Measurements from ENCODE around the gene GPC5. TPM values are rescaled to one million over a fixed set of nuclear protein-coding genes. Genes with fewer than 3 reads are reported as not detected.

Gene GPC5
- total and polyA plus RNA-seq, 2 of the 8 experiments (the other 6 are each of a cell fraction or from before 2014, with no cell fraction given) = 0.20 to 0.39 TPM

DNA sequence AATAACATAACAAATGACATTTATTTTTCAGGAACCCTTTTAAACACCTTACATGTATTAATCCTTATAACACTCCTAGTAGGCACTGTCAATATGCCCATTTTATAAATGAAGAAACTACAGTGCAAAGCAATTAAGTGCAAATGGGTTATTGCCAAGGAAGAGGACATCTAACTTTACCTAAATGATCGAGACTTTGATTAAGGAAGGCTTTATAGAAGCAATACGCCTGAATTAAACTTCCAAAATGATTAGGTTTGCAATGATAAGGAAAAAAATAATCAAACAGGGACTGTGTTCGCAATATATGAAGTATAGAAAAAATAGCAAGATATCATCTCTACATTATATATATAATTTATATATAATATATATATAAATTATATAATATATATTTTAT lies 1214.5 kb downstream of the GPC5 start:
- no peak overlapping the region for H3K4me3 ChIP-seq (ENCODE audit: extremely low read depth in 1 of 4, insufficient read depth in 2 of 4, low read depth in 3 of 4, low read length in 4 of 4)
- no peaks in the 10 kb centered on the region for H3K79me1 ChIP-seq (ENCODE audit: low read depth, low read length)
- no peaks in the 10 kb centered on the region for H3K27me3 ChIP-seq (replicated peaks in 1 of 4; ENCODE audit: control insufficient read depth in 3 of 4, extremely low read depth in 1 of 4, insufficient read depth in 3 of 4, low read length in 3 of 4)
- H3K9me3 ChIP-seq (ENCODE audit: insufficient read depth in 2 of 2, low read depth in 1 of 2, low read length in 1 of 2) = no peaks in the 10 kb centered on the region
- POLR2A ChIA-PET (ENCODE audit: partially characterized antibody) = no interaction called here
- H4K8ac ChIP-seq (ENCODE audit: extremely low read depth, insufficient read depth, low read length) = no peak overlapping the region
- no peaks in the 10 kb centered on the region for H3K36me3 ChIP-seq (ENCODE audit: control insufficient read depth in 2 of 4, insufficient read depth in 4 of 4, low read length in 3 of 4)
- CTCF ChIA-PET (ENCODE audit: partially characterized antibody) = no interaction called here
- H3K56ac ChIP-seq (replicated peaks; ENCODE audit: insufficient read length, low read depth, low read length) = no peak overlapping the region
- no peaks in the 10 kb centered on the region for H4K20me1 ChIP-seq (replicated peaks in 1 of 2; ENCODE audit: control insufficient read depth in 1 of 2, insufficient read depth in 2 of 2, low read length in 2 of 2)
- H3K4me2 ChIP-seq (ENCODE audit: insufficient read depth in 1 of 2, low read depth in 2 of 2, low read length in 2 of 2) = no peak overlapping the region
- no peak overlapping the region for H3K4ac ChIP-seq (replicated peaks; ENCODE audit: insufficient read length, low read depth, low read length)
- no peak overlapping the region for H3K14ac ChIP-seq (ENCODE audit: insufficient read length)
- H2BK15ac ChIP-seq (ENCODE audit: low read length) = no peak overlapping the region
- no peaks in the 10 kb centered on the region for H3K4me1 ChIP-seq (replicated peaks in 1 of 4; ENCODE audit: control insufficient read depth in 3 of 4, insufficient read depth in 4 of 4, low read length in 3 of 4)
- no peak overlapping the region for H3K18ac ChIP-seq (ENCODE audit: extremely low read depth, low read length)
- no peak overlapping the region for H3K27ac ChIP-seq (ENCODE audit: low read depth, low read length)
- no peak overlapping the region for H4K91ac ChIP-seq (replicated peaks; ENCODE audit: insufficient read length, low read length)
- DNase-seq (ENCODE audit: low read depth in 1 of 2, low spot score in 2 of 2) (no peak), FAIRE-seq (no peak)
- no peak overlapping the region for H2BK120ac ChIP-seq (replicated peaks; ENCODE audit: low read depth, low read length)
- H2AK5ac ChIP-seq (ENCODE audit: low read depth, low read length) = no peak overlapping the region
- no peak overlapping the region for H2AFZ ChIP-seq (ENCODE audit: low read length)
- no peak overlapping the region for H2BK5ac ChIP-seq (ENCODE audit: low read depth, low read length)
- no peaks in the 10 kb centered on the region for H3K79me2 ChIP-seq (ENCODE audit: control insufficient read depth in 1 of 2, insufficient read depth in 2 of 2, low read length in 2 of 2)
- 97% methylated on average over 3 of the region's 3 CpGs; no CpG with 5 or more reads in 1 of the 2 experiments for WGBS, 2 experiments (ENCODE audit: extremely low coverage in 1 of 2, insufficient coverage in 1 of 2, insufficient read length in 1 of 2, insufficient replicate concordance in 2 of 2, low coverage in 1 of 2, low lambda C conversion rate in 2 of 2, missing lambda C conversion rate in 1 of 2)
- H2BK12ac ChIP-seq (ENCODE audit: low read depth, low read length) = no peak overlapping the region
- no peak overlapping the region for H3K9ac ChIP-seq (replicated peaks in 1 of 4; ENCODE audit: extremely low read depth in 1 of 4, low read depth in 3 of 4, low read length in 3 of 4)
- no peak overlapping the region for H2BK20ac ChIP-seq (ENCODE audit: low read length)
- no peak overlapping the region for H4K5ac ChIP-seq (ENCODE audit: insufficient read length, low read depth, low read length)
- no peaks in the 10 kb centered on the region for H3K23me2 ChIP-seq (ENCODE audit: low read depth, low read length)
- no peak for TF ChIP-seq CBX5 (IDR thresholded peaks at IDR 0.05; ENCODE audit: low read depth, low read length)
- no peak for TF ChIP-seq GTF2F1 (IDR thresholded peaks at IDR 0.05; ENCODE audit: borderline replicate concordance, low read depth, low read length)
- TF ChIP-seq EP300 (IDR thresholded peaks at IDR 0.05; ENCODE audit: borderline replicate concordance in 1 of 2, low read depth in 2 of 2, low read length in 2 of 2) = no peak
- no peak for TF ChIP-seq PHF8 (conservative IDR thresholded peaks at IDR 0.05; ENCODE audit: low read depth, low read length)
- no peak for TF ChIP-seq HDAC6 (IDR thresholded peaks at IDR 0.05; ENCODE audit: low read depth, low read length)
- no peak for TF ChIP-seq POLR2AphosphoS5 (IDR thresholded peaks at IDR 0.05; ENCODE audit: low read depth, low read length)
- no peak for TF ChIP-seq TCF12 (IDR thresholded peaks at IDR 0.05; ENCODE audit: low read depth, low read length)
- no peak for TF ChIP-seq RBBP5 (IDR thresholded peaks at IDR 0.05; ENCODE audit: borderline replicate concordance, low read depth, low read length)
- TF ChIP-seq ZNF274 (IDR thresholded peaks at IDR 0.05; ENCODE audit: borderline replicate concordance, extremely low read depth, low read length) = no peak
- TF ChIP-seq, protein P1, sequence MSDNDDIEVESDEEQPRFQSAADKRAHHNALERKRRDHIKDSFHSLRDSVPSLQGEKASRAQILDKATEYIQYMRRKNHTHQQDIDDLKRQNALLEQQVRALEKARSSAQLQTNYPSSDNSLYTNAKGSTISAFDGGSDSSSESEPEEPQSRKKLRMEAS (IDR thresholded peaks at IDR 0.05) = no peak
- TF ChIP-seq BCL11A (IDR thresholded peaks at IDR 0.05; ENCODE audit: low read depth in 2 of 2, low read length in 2 of 2) = no peak
- TF ChIP-seq, protein P2, sequence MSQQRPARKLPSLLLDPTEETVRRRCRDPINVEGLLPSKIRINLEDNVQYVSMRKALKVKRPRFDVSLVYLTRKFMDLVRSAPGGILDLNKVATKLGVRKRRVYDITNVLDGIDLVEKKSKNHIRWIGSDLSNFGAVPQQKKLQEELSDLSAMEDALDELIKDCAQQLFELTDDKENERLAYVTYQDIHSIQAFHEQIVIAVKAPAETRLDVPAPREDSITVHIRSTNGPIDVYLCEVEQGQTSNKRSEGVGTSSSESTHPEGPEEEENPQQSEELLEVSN (IDR thresholded peaks at IDR 0.05) = no peak
- no peak overlapping the region for H3K23ac ChIP-seq (ENCODE audit: insufficient read length)

Data from H1 (cell line).